SU-DHL-6 (cell line): ENCODE results near the gene LIPT2.
"Not testable (repeated sequence)": the region's sequence is repeated elsewhere in the genome, so short reads cannot be mapped to it uniquely, and the experiment has no call there.

ENCODE experiments used
- H2AFZ ChIP-seq: fragments of 200-600 bp; sonication (generic); 2 replicates; pipeline ENCODE4 v1.6.1; 2014; ENCODE audit warnings: low read depth, mild to moderate bottlenecking, moderate library complexity, mixed read lengths, antibody characterized with exemption, low read length; ENCODE audit not compliant: severe bottlenecking
- H3F3A ChIP-seq: fragments of 200-600 bp; shearing (Covaris generic); 2 replicates; pipeline ENCODE4 v1.6.0; 2016; ENCODE audit warnings: antibody characterized with exemption, mild to moderate bottlenecking; ENCODE audit not compliant: insufficient read depth
- H3K27ac ChIP-seq: fragments of 200-600 bp; sonication (generic); 2 replicates; pipeline ENCODE4 v1.5.1; 2016; ENCODE audit warnings: low read depth, mild to moderate bottlenecking, low read length, moderate library complexity, mixed read lengths
- H3K27me3 ChIP-seq: fragments of 200-600 bp; sonication (generic), shearing (Covaris generic); 2 replicates; pipeline ENCODE4 v1.6.0; 2014; ENCODE audit warnings: mild to moderate bottlenecking, low read length
- H3K36me3 ChIP-seq: fragments of 200-600 bp; sonication (generic); 2 replicates; pipeline ENCODE4 v1.6.1; 2014; ENCODE audit warnings: mild to moderate bottlenecking, low read length, mixed read lengths
- H3K4me2 ChIP-seq: fragments of 300-600, 200-600 bp; shearing (Covaris generic), sonication (generic); 2 replicates; pipeline ENCODE4 v1.6.0; 2014; ENCODE audit warnings: low read length, low read depth, mild to moderate bottlenecking; ENCODE audit not compliant: poor library complexity, severe bottlenecking
- H3K4me3 ChIP-seq: fragments of 200-600 bp; sonication (generic); 2 replicates; pipeline ENCODE4 v1.5.1; 2014; ENCODE audit warnings: antibody characterized with exemption, low read length, mild to moderate bottlenecking, mixed read lengths; ENCODE audit not compliant: insufficient read depth, poor library complexity, severe bottlenecking
- H3K79me2 ChIP-seq: fragments of 200-600 bp; sonication (generic); 2 replicates; pipeline ENCODE4 v1.6.1; 2014; ENCODE audit warnings: mild to moderate bottlenecking, low read length, moderate library complexity; ENCODE audit not compliant: insufficient read depth
- H3K9ac ChIP-seq: fragments of 200-600 bp; sonication (generic); 2 replicates; pipeline ENCODE4 v1.7.0; 2014; ENCODE audit warnings: mild to moderate bottlenecking, low read length
- H3K9me2 ChIP-seq: fragments of 200-600 bp; sonication (generic); replicated peaks from 2 replicates; pipeline ENCODE4 v1.6.1; 2014; ENCODE audit warnings: low read length; ENCODE audit not compliant: insufficient read depth
- H3K9me3 ChIP-seq: fragments of 200-600 bp; sonication (generic); 2 replicates; pipeline ENCODE4 v1.6.1; 2014; ENCODE audit warnings: low read length, mixed read lengths; ENCODE audit not compliant: insufficient read depth
- H4K20me1 ChIP-seq: fragments of 200-600 bp; sonication (generic); 2 replicates; pipeline ENCODE4 v1.6.1; 2014; ENCODE audit warnings: low read depth, mild to moderate bottlenecking, antibody characterized with exemption, low read length, moderate library complexity, mixed read lengths
- CTCF ChIP-seq: fragments of 200-600 bp; sonication (generic); IDR thresholded peaks from one replicate; pipeline ENCODE4 v1.5.1; 2017; ENCODE audit warnings: antibody characterized with exemption, mild to moderate bottlenecking, low read length, moderate library complexity; ENCODE audit not compliant: insufficient read depth, poor library complexity, severe bottlenecking
- EZH2phosphoT487 ChIP-seq: fragments of 200-600 bp; sonication (generic), shearing (Covaris generic); conservative IDR thresholded peaks from 2 replicates; pipeline ENCODE4 v1.6.1; 2018; ENCODE audit warnings: mild to moderate bottlenecking, antibody characterized with exemption, low read length, moderate library complexity, mixed read lengths

The LIPT2 gene

GRCh38 chr11:74538680-74539079 lies 45.2 kb upstream of the LIPT2 start:
- Histone ChIP-seq H3K9me2 (no peaks in the 10 kb centered on the region), H3K9me3 (peaks cover 18% of the 10 kb centered on the region; the same call in 1 of the 2 replicates), H4K20me1 (no peaks in the 10 kb centered on the region), H3K27me3 (no peaks in the 10 kb centered on the region), H3K36me3 (no peaks in the 10 kb centered on the region), H3K9ac (no peak overlapping the region), H3K4me2 (no peak overlapping the region), H3K79me2 (no peaks in the 10 kb centered on the region), H3F3A (no peaks in the 10 kb centered on the region), H3K27ac (no peak overlapping the region), H3K4me3 (no peak overlapping the region), H2AFZ (no peak overlapping the region)
- no peak for TF ChIP-seq EZH2phosphoT487
- TF ChIP-seq CTCF = no peak

DNA sequence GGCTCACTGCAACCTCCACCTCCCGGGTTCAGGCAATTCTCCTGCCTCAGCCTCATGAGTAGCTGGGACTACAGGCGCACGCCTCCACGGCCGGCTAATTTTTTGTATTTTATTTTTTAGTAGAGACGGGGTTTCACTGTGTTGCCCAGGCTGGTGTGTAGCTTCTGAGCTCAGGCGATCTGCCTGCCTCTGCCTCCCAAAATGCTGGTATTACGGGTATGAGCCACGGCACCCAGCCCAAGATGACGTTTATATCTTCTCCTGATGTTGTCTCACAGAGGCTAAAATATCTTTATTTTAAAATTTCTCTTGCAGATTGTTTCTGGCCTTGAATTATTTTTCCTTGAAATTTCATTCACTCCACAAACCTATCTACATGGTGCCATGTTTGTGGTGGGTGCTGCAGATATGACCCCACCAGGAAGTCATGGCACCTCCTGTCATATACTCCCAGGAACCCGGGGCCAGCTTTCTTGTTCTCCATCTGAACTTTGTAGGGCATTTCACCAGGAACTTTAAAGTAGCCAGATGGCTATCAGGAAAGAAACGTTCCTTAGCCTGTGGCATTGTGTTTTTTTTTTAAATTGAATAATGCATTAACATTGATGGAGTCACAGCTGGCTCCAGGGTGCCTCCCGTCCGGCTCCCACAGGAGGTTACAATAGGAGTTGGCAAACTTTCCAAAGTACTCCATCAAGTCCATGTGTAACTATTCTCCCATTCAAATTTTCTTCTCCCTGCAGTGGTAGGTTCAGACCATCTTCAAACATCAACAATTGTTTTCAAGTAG lies 42.0 kb upstream of the LIPT2 start:
- H3K79me2 ChIP-seq = no peaks in the 10 kb centered on the region
- H3F3A ChIP-seq = no peaks in the 10 kb centered on the region
- H2AFZ ChIP-seq = no peak overlapping the region
- no peak overlapping the region for H3K4me3 ChIP-seq
- H3K9me3 ChIP-seq = no peaks in the 10 kb centered on the region; the same call in 1 of the 2 replicates
- H3K9ac ChIP-seq = no peak overlapping the region
- H3K27ac ChIP-seq = no peak overlapping the region
- no peaks in the 10 kb centered on the region for H3K36me3 ChIP-seq
- H4K20me1 ChIP-seq = no peaks in the 10 kb centered on the region
- H3K4me2 ChIP-seq = no peak overlapping the region
- no peaks in the 10 kb centered on the region for H3K9me2 ChIP-seq
- TF ChIP-seq EZH2phosphoT487 = no peak
- no peak for TF ChIP-seq CTCF
- H3K27me3 ChIP-seq = no peaks in the 10 kb centered on the region

- not testable (repeated sequence) for H3F3A ChIP-seq, H3K9me2 ChIP-seq, H3K79me2 ChIP-seq, H2AFZ ChIP-seq, H3K36me3 ChIP-seq, H3K9ac ChIP-seq, H3K9me3 ChIP-seq, H3K4me2 ChIP-seq, H3K27ac ChIP-seq, H4K20me1 ChIP-seq, H3K4me3 ChIP-seq, H3K27me3 ChIP-seq
Measured at GRCh38 chr11:74534946-74535275, 41.4 kb upstream of the LIPT2 start.

DNA sequence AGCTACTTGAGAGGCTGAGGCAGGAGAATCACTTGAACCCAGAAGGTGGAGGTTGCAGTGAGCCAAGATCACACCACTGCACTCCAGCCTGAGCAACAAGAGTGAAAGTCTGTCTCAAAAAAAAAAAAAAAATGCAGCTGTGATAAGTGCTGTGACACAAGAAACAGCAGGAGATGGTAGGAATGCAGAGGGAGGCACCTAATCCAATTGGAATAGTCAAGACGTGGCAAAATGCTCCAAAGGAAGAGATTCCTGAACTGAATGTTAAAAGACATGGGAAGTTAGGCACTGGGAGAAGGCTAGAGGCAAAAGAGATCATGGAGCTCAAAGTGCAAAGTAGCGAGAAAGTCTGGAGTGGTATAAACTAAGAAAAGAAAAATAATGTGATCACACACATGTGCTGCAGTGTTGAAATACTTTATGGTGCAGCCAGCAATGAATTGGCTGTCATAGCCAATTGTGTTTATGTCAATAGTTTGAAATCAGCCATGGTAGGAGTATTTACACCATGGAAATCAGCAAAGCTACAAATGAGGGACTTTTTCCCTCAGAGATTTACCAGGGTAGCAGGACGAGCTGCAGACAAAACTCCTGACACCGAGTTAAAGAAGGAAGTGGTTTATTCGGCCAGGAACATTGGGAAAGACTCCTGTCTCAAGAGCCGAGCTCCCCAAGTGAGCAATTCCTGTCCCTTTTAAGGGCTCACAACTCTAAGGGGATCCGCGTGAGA lies 40.9 kb upstream of the LIPT2 start:
- H3K27ac ChIP-seq = no peak overlapping the region

More for the DNA sequence above, 40.9 kb upstream of the LIPT2 start:
- Histone ChIP-seq H3K79me2 (no peaks in the 10 kb centered on the region), H3F3A (no peaks in the 10 kb centered on the region), H2AFZ (no peak overlapping the region), H4K20me1 (no peaks in the 10 kb centered on the region), H3K27me3 (no peaks in the 10 kb centered on the region), H3K9ac (no peak overlapping the region), H3K9me3 (no peaks in the 10 kb centered on the region), H3K36me3 (no peaks in the 10 kb centered on the region), H3K4me2 (no peak overlapping the region), H3K9me2 (no peaks in the 10 kb centered on the region), H3K4me3 (no peak overlapping the region)
- TF ChIP-seq CTCF (no peak), EZH2phosphoT487 (no peak)
